ENCODE data around the gene DERA.
A peak's percentile ranks its signal among the peaks of the same experiment; 100 is the strongest.

Gene DERA

GRCh38 chr12:15887043-15887817, 23.9 kb upstream of the DERA start:
- DNase-seq (ENCODE audit: low read depth): no peak
- H3K4me3 ChIP-seq (ENCODE audit: low read depth, low read length): no peak overlapping the region
- no peak for TF ChIP-seq CTCF (IDR thresholded peaks at IDR 0.05; ENCODE audit: insufficient read depth, low read depth, low read length, missing control alignments)

- DNase-seq (ENCODE audit: low read depth): no peak
- no peak for TF ChIP-seq CTCF (IDR thresholded peaks at IDR 0.05; ENCODE audit: insufficient read depth, low read depth, low read length, missing control alignments)
- H3K4me3 ChIP-seq (ENCODE audit: low read depth, low read length): no peak overlapping the region
Observed at GRCh38 chr12:15892645-15893259, 18.4 kb upstream of the DERA start.

- no peak for DNase-seq (ENCODE audit: low read depth)
- no peak for TF ChIP-seq CTCF (IDR thresholded peaks at IDR 0.05; ENCODE audit: insufficient read depth, low read depth, low read length, missing control alignments)
- no peak overlapping the region for H3K4me3 ChIP-seq (ENCODE audit: low read depth, low read length)
Observed at GRCh38 chr12:15893260-15893659, 17.9 kb upstream of the DERA start.

- no peak overlapping the region for H3K4me3 ChIP-seq (ENCODE audit: low read depth, low read length)
- DNase-seq (ENCODE audit: low read depth): no peak
- no peak for TF ChIP-seq CTCF (IDR thresholded peaks at IDR 0.05; ENCODE audit: insufficient read depth, low read depth, low read length, missing control alignments)
Observed at GRCh38 chr12:15896867-15897266, 14.3 kb upstream of the DERA start.

- DNase-seq (ENCODE audit: low read depth): no peak
- no peak overlapping the region for H3K4me3 ChIP-seq (ENCODE audit: low read depth, low read length)
- no peak for TF ChIP-seq CTCF (IDR thresholded peaks at IDR 0.05; ENCODE audit: insufficient read depth, low read depth, low read length, missing control alignments)
Observed at GRCh38 chr12:15897433-15897832, 13.7 kb upstream of the DERA start.

DNA sequence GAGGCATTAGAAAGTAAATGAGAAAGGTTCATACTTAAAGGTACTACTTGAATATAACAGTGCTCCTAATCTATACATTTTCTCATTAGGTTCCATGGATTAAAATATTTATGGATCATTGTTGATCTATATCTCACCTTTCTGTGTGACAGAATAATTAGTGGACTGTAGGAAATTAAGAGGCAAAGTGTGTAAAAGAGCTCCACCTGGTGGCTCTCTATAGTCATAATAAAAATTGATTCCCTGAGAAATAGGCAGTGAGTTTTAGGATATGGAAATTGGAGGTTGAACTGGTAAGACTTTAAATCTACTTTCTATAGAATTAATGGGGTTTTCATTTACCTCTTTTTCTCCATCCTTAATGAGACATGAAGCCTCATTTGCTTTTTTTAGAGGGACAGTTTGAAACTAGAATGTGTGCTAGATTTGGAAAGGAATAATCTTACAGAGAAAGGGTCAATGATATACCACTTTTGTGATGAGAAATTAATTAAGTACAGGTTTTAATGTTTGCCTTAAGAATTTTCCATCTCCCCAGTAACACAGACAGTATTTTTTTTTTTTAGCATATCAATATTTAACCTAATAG, 11.8 kb upstream of the DERA start:
- DNase-seq (ENCODE audit: low read depth): peak; percentile 14
- peak; percentile 47 for TF ChIP-seq CTCF (IDR thresholded peaks at IDR 0.05; ENCODE audit: insufficient read depth, low read depth, low read length, missing control alignments)
- H3K4me3 ChIP-seq (ENCODE audit: low read depth, low read length): no peak overlapping the region

Measured in GM12865 (cell line).